HEK293T (cell line): ENCODE measurements around the gene GOLGA6L10.
"Not testable (repeated sequence)": the region's sequence is repeated elsewhere in the genome, so short reads cannot be mapped to it uniquely, and the experiment has no call there.

ENCODE experiments used
- ARNT ChIP-seq: fragments of 450-650 bp; IDR thresholded peaks from 2 replicates; pipeline ENCODE4 v1.6.1; 2017; ENCODE audit warnings: mild to moderate bottlenecking
- CTBP1 ChIP-seq: fragments of 450-650 bp; IDR thresholded peaks from 2 replicates; pipeline ENCODE4 v1.6.1; 2016; ENCODE audit warnings: borderline replicate concordance
- ELF4 ChIP-seq: fragments of 450-650 bp; IDR thresholded peaks from 2 replicates; pipeline ENCODE4 v1.6.1; 2017; ENCODE audit warnings: antibody characterized with exemption
- FOXM1 ChIP-seq: fragments of 450-650 bp; IDR thresholded peaks from 2 replicates; pipeline ENCODE4 v1.6.1; 2017; ENCODE audit warnings: mild to moderate bottlenecking, borderline replicate concordance
- HDGF ChIP-seq: fragments of 450-650 bp; IDR thresholded peaks from 2 replicates; pipeline ENCODE4 v1.6.1; 2017; ENCODE audit warnings: antibody characterized with exemption, borderline replicate concordance
- L3MBTL2 ChIP-seq: fragments of 450-650 bp; conservative IDR thresholded peaks from 2 replicates; pipeline ENCODE4 v1.6.1; 2016; ENCODE audit warnings: mild to moderate bottlenecking
- LEF1 ChIP-seq: fragments of 450-650 bp; IDR thresholded peaks from 2 replicates; pipeline ENCODE4 v1.6.1; 2017; ENCODE audit warnings: mild to moderate bottlenecking, borderline replicate concordance
- PKNOX1 ChIP-seq: fragments of 450-650 bp; IDR thresholded peaks from 2 replicates; pipeline ENCODE4 v1.6.1; 2016
- SP1 ChIP-seq: fragments of 450-650 bp; IDR thresholded peaks from 2 replicates; pipeline ENCODE4 v1.6.1; 2017

- TF ChIP-seq ARNT, CTBP1, SP1, LEF1, FOXM1, HDGF, L3MBTL2, PKNOX1, ELF4: not testable (repeated sequence)
These were observed 46.5 kb upstream of the GOLGA6L10 start for GRCh38 chr15:82395788-82396187.
